ENCODE measurements around the gene MRPL12.

Gene MRPL12

DNA sequence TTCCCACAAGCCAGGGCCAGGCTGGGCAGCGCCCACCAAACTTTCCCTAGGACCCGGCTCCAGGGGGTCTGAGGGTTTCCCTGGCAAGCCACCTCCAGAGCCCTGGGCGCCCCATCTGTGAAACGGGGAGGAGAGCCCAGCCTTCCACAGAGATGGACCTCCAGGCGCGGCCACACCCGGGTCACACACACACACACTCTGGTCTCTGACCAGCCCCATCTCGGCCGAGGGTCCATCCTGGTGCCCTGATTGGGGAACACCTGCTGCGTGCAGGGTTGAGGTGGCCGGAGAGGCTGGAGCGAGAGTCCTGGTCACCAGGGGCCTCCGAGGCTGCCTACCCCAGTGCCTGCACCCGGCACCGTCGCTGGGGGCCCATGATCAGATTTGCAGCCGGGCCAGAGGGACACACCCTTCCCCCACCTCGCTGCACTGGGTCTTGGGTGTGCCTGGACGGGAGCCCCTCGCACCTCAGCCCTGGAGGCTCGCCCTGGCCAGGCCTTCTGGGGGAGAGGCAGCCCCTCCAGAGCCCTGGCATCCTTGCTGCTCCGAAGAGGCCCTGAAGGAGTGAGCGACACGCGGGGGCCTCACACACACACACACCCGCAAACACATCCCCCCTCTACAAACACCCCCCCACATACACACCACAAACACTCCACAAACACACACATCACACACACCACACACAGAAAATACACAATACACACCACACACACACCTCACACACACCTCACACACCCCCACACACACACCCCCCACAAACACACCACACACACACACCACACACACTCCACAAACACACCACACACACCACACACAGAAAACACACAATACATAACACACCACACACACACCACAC lies 38.7 kb downstream of the MRPL12 start:
- DNase-seq, result no peak

All from NCI-H1436 treated with DMSO at 0.1 percent for 48 hours (cell line).